MCF 10A (cell line): ENCODE results near the gene CNNM2. TPM values are rescaled to one million over a fixed set of nuclear protein-coding genes. Genes with fewer than 3 reads are reported as not detected.

Experiments
- BruUV-seq: library from RNA; stranded (reverse); fragments of 400-500 nt; replicated peaks from 2 replicates; lab custom pipeline; 2021; lab: Mats Ljungman, UMichigan
- CTCF ChIA-PET: fragments of 300-600 bp; sonication (Branson Sonifier 250); formaldehyde crosslinking; extraction: SDS; loops from one replicate; lab custom pipeline; 2021; ENCODE audit warnings: antibody characterized with exemption, inconsistent platforms; lab: Yijun Ruan, JAX
- POLR2A ChIA-PET: fragments of 300-600, 350-650 bp; sonication (Branson Sonifier 250); formaldehyde crosslinking; extraction: SDS; loops from one replicate; lab custom pipeline; 2020; ENCODE audit warnings: antibody characterized with exemption, inconsistent platforms; lab: Yijun Ruan, JAX
- DNase-seq: peaks from one replicate; pipeline ENCODE4 v3.0.0-alpha.2; 2018; ENCODE audit not compliant: unreplicated experiment
- H3K27ac Mint-ChIP-seq: one replicate; pipeline ENCODE4 v1.8.0; 2022; ENCODE audit warnings: mild to moderate bottlenecking, low read depth, mixed read lengths; ENCODE audit not compliant: unreplicated experiment
- H3K27me3 Mint-ChIP-seq: one replicate; pipeline ENCODE4 v1.8.0; 2022; ENCODE audit warnings: mixed read lengths; ENCODE audit not compliant: insufficient read depth, unreplicated experiment
- H3K36me3 Mint-ChIP-seq: one replicate; pipeline ENCODE4 v1.8.0; 2022; ENCODE audit warnings: mild to moderate bottlenecking, moderate library complexity, mixed read lengths; ENCODE audit not compliant: insufficient read depth, unreplicated experiment
- H3K4me1 Mint-ChIP-seq: one replicate; pipeline ENCODE4 v1.8.0; 2022; ENCODE audit warnings: mixed read lengths; ENCODE audit not compliant: insufficient read depth, unreplicated experiment
- H3K4me3 Mint-ChIP-seq: one replicate; pipeline ENCODE4 v1.8.0; 2022; ENCODE audit warnings: mild to moderate bottlenecking, moderate library complexity, mixed read lengths; ENCODE audit not compliant: unreplicated experiment
- H3K9me3 Mint-ChIP-seq: one replicate; pipeline ENCODE4 v1.8.0; 2022; ENCODE audit warnings: mixed read lengths; ENCODE audit not compliant: unreplicated experiment
- intact Hi-C: fragments of 100-400 bp; cut with micrococcal nuclease; formaldehyde crosslinking; loops from 2 replicates; pipeline ENCODE4 v1.14.1; 2022
- total RNA-seq: library from RNA; stranded (reverse); gene quantifications from 2 replicates; pipeline ENCODE4 v1.2.3, GENCODE V29; 2022
- TF ChIP-seq, protein P1 (sequence below): fragments of 200-600 bp; IDR thresholded peaks from one replicate; pipeline ENCODE4 v1.8.0; 2022; ENCODE audit warnings: antibody characterized with exemption, mild to moderate bottlenecking; ENCODE audit not compliant: unreplicated experiment

CNNM2 gene
- total RNA-seq, 1 experiment from 2014 or later: 5.6 TPM

- DNase-seq: no peak
- Mint-ChIP-seq H3K4me1 (no peaks in the 10 kb centered on the region), H3K4me3 (no peak overlapping the region), H3K27ac (no peak overlapping the region), H3K9me3 (no peaks in the 10 kb centered on the region), H3K27me3 (no peaks in the 10 kb centered on the region), H3K36me3 (no peaks in the 10 kb centered on the region)
- BruUV-seq: no TSS peak
- intact Hi-C loops: loop anchor here (10.0 kb wide), 1 partner anchor 424 kb away; no protein-coding TSS in a partner anchor
- ChIA-PET POLR2A (interaction anchor here (1.1 kb wide), 1 partner anchor 142 kb away, joined by 4 read pairs; the partner anchor contains the start of gene CNNM2), CTCF (interaction anchor here (1.3 to 5.6 kb wide), 2 partner anchors 142 to 273 kb away, joined by 3 to 38 read pairs; partner anchors contain the start of gene CNNM2)
- TF ChIP-seq, protein P1, sequence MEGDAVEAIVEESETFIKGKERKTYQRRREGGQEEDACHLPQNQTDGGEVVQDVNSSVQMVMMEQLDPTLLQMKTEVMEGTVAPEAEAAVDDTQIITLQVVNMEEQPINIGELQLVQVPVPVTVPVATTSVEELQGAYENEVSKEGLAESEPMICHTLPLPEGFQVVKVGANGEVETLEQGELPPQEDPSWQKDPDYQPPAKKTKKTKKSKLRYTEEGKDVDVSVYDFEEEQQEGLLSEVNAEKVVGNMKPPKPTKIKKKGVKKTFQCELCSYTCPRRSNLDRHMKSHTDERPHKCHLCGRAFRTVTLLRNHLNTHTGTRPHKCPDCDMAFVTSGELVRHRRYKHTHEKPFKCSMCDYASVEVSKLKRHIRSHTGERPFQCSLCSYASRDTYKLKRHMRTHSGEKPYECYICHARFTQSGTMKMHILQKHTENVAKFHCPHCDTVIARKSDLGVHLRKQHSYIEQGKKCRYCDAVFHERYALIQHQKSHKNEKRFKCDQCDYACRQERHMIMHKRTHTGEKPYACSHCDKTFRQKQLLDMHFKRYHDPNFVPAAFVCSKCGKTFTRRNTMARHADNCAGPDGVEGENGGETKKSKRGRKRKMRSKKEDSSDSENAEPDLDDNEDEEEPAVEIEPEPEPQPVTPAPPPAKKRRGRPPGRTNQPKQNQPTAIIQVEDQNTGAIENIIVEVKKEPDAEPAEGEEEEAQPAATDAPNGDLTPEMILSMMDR: no peak
These were observed 142.5 kb downstream of the CNNM2 start for GRCh38 chr10:103060575-103060974.

- POLR2A ChIA-PET: interaction anchor here (0.5 to 1.1 kb wide), 2 partner anchors 145 to 993 kb away, joined by 3 to 4 read pairs; partner anchors contain the start of gene CNNM2
These were observed 144.9 kb downstream of the CNNM2 start for GRCh38 chr10:103062854-103063590.

DNA sequence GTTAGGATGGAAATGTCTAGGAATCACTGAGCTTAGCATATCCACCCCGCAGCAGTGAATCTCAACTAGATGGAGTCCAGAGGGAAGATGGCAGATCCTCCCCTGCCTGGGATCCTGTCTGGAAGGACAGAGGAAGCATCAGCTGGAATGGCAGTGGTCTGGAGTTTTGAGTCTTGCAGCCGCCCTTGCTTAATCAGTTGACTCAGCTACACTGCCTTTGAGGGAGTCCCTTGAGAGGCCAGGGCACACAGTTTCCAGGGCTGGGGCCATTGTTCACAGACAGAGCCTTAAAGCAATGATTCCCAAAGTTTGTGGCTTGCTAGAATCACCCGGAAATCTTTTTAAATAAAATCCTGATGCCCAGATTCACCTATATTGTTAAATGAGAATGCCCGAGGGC, 146.9 kb downstream of the CNNM2 start:
- Mint-ChIP-seq H3K4me1 (no peaks in the 10 kb centered on the region), H3K9me3 (no peaks in the 10 kb centered on the region), H3K27ac (no peak overlapping the region), H3K4me3 (no peak overlapping the region), H3K27me3 (no peaks in the 10 kb centered on the region), H3K36me3 (no peaks in the 10 kb centered on the region)
- POLR2A ChIA-PET: interaction anchor here (0.8 to 1.7 kb wide), 2 partner anchors 9 to 40 kb away, joined by 4 to 5 read pairs; no protein-coding TSS in a partner anchor
- BruUV-seq: no TSS peak
- no peak for DNase-seq
- CTCF ChIA-PET: interaction anchor here (0.5 to 5.6 kb wide), 4 partner anchors 29 to 485 kb away, joined by 3 to 38 read pairs (median 3); partner anchors contain the start of gene CNNM2
- intact Hi-C loops: loop anchor here (10.0 kb wide), 1 partner anchor 420 kb away; no protein-coding TSS in a partner anchor
- TF ChIP-seq, protein P1: no peak

More at GRCh38 chr10:103062854-103063590, 144.9 kb downstream of the CNNM2 start:
- Mint-ChIP-seq H3K27me3 (no peaks in the 10 kb centered on the region), H3K4me1 (no peaks in the 10 kb centered on the region), H3K27ac (no peak overlapping the region), H3K9me3 (no peaks in the 10 kb centered on the region), H3K4me3 (no peak overlapping the region), H3K36me3 (no peaks in the 10 kb centered on the region)
- TF ChIP-seq, protein P1: no peak
- CTCF ChIA-PET: interaction anchor here (0.6 to 5.6 kb wide), 4 partner anchors 138 to 161 kb away, joined by 3 to 38 read pairs (median 6); partner anchors contain the start of gene CNNM2
- intact Hi-C loops: loop anchor here (10.0 kb wide), 1 partner anchor 422 kb away; no protein-coding TSS in a partner anchor
- no TSS peak for BruUV-seq
- DNase-seq: peak; percentile 13
